Measurements from ENCODE around the gene POLR1F.

POLR1F gene

GRCh38 chr7:19674266-19674960 lies 34.4 kb downstream of the POLR1F start:
- no peak for DNase-seq

- DNase-seq, result no peak
Observed at GRCh38 chr7:19670806-19671205, 38.0 kb downstream of the POLR1F start.

GRCh38 chr7:19665399-19666008 lies 43.3 kb downstream of the POLR1F start:
- peak; percentile 3 for DNase-seq

DNA sequence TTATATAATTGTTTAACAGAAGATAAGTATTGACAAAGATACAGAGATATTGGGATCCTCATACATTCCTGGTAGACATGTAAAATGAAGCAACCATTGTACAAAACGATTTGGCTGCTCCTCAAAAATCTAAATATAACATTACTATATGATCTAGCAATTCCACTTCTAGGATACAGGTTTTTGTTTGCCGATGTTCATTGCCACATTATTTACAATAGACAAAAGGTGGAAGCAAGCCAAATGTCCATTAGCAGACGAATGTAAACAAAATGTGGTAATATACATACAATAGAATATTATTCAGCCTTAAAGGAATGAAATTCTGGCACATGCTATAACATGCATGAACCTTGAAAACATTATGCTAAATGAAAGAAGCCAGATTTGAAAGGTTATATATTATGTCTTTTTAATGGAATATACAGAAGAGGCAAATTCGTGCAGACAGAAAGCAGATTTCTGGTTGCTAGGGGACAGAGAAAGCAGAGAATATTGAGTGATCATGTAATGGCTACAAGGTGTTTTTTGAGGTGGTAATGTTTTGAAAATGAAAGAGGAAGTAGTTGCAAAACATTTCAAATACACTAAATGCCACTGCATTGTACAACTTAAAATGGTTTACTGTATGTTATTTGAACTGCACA lies 44.9 kb downstream of the POLR1F start:
- DNase-seq, result no peak

DNA sequence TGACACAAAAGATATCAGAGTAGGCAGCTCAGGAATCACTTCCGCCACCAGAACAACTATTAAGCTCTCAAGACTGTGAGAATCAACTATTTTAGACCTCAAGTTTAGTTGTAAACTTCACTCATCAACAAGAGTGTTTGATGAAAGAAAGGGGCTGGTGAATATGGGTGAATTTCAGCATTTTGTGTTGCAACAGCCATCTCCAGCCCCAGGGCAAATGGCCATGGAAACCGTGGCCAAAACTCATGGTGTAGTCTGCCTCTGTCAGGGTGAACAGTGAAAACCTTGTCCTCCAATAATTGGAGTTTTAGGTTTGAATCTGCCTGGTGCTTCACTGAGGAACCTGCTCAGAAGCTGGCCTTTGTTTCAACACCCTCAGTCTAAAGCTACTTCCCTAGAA lies 60.0 kb downstream of the POLR1F start:
- DNase-seq, result no peak
